ENCODE results near the gene FEN1.
A peak's percentile ranks its signal among the peaks of the same experiment; 100 is the strongest.

The FEN1 gene

GRCh38 chr11:61775606-61776554 lies 16.8 kb upstream of the FEN1 start:
- no peak for TF ChIP-seq CTCF (IDR thresholded peaks at IDR 0.05; ENCODE audit: low read depth, low read length)

GRCh38 chr11:61776561-61777075 lies 16.1 kb upstream of the FEN1 start:
- DNase-seq, result peak; percentile 81
- TF ChIP-seq CTCF (IDR thresholded peaks at IDR 0.05; ENCODE audit: low read depth, low read length), result peak; percentile 82
- Histone ChIP-seq H3K4me3 (ENCODE audit: low read depth, low read length) (no peak overlapping the region), H3K9me3 (ENCODE audit: severe bottlenecking) (no peaks in the 10 kb centered on the region), H3K27ac (no peak overlapping the region), H3K36me3 (no peaks in the 10 kb centered on the region), H3K27me3 (ENCODE audit: insufficient read depth, low read depth, severe bottlenecking) (no peaks in the 10 kb centered on the region)

More at GRCh38 chr11:61775606-61776554, 16.8 kb upstream of the FEN1 start:
- H3K27me3 ChIP-seq (ENCODE audit: insufficient read depth, low read depth, severe bottlenecking), result no peaks in the 10 kb centered on the region
- DNase-seq, result no peak
- H3K4me3 ChIP-seq (ENCODE audit: low read depth, low read length), result no peak overlapping the region
- no peaks in the 10 kb centered on the region for H3K36me3 ChIP-seq
- H3K27ac ChIP-seq, result no peak overlapping the region
- no peaks in the 10 kb centered on the region for H3K9me3 ChIP-seq (ENCODE audit: severe bottlenecking)

- H3K27ac ChIP-seq, result no peak overlapping the region
- H3K27me3 ChIP-seq (ENCODE audit: insufficient read depth, low read depth, severe bottlenecking), result no peaks in the 10 kb centered on the region
- H3K9me3 ChIP-seq (ENCODE audit: severe bottlenecking), result no peaks in the 10 kb centered on the region
- no peak for DNase-seq
- H3K4me3 ChIP-seq (ENCODE audit: low read depth, low read length), result no peak overlapping the region
- TF ChIP-seq CTCF (IDR thresholded peaks at IDR 0.05; ENCODE audit: low read depth, low read length), result no peak
- 0 out of 2 replicates have a peak, but pooled peaks cover 3% of the 10 kb centered on the region for H3K36me3 ChIP-seq
Observed at GRCh38 chr11:61777234-61778090, 15.2 kb upstream of the FEN1 start.

GRCh38 chr11:61778357-61778886 lies 14.3 kb upstream of the FEN1 start:
- H3K9me3 ChIP-seq (ENCODE audit: severe bottlenecking), result no peaks in the 10 kb centered on the region
- no peak for DNase-seq
- no peak overlapping the region for H3K4me3 ChIP-seq (ENCODE audit: low read depth, low read length)
- H3K36me3 ChIP-seq, result 0 out of 2 replicates have a peak, but pooled peaks cover 3% of the 10 kb centered on the region
- H3K27me3 ChIP-seq (ENCODE audit: insufficient read depth, low read depth, severe bottlenecking), result no peaks in the 10 kb centered on the region
- TF ChIP-seq CTCF (IDR thresholded peaks at IDR 0.05; ENCODE audit: low read depth, low read length), result no peak
- H3K27ac ChIP-seq, result no peak overlapping the region

GRCh38 chr11:61778920-61779650 lies 13.6 kb upstream of the FEN1 start:
- 0 out of 2 replicates have a peak, but pooled peaks cover 3% of the 10 kb centered on the region for H3K36me3 ChIP-seq
- no peak for DNase-seq
- H3K9me3 ChIP-seq (ENCODE audit: severe bottlenecking), result no peaks in the 10 kb centered on the region
- H3K27me3 ChIP-seq (ENCODE audit: insufficient read depth, low read depth, severe bottlenecking), result no peaks in the 10 kb centered on the region
- H3K4me3 ChIP-seq (ENCODE audit: low read depth, low read length), result no peak overlapping the region
- H3K27ac ChIP-seq, result no peak overlapping the region
- TF ChIP-seq CTCF (IDR thresholded peaks at IDR 0.05; ENCODE audit: low read depth, low read length), result no peak

Data from WERI-Rb-1 (cell line).